Measurements from ENCODE around the gene NEMP1. TPM values are rescaled to one million over a fixed set of nuclear protein-coding genes. Genes with fewer than 3 reads are reported as not detected.

Gene NEMP1
- total and polyA plus RNA-seq, 2 of the 13 experiments (the other 11 are each of a cell fraction or from before 2014, with no cell fraction given), result 11.4 to 12.9 TPM

DNA sequence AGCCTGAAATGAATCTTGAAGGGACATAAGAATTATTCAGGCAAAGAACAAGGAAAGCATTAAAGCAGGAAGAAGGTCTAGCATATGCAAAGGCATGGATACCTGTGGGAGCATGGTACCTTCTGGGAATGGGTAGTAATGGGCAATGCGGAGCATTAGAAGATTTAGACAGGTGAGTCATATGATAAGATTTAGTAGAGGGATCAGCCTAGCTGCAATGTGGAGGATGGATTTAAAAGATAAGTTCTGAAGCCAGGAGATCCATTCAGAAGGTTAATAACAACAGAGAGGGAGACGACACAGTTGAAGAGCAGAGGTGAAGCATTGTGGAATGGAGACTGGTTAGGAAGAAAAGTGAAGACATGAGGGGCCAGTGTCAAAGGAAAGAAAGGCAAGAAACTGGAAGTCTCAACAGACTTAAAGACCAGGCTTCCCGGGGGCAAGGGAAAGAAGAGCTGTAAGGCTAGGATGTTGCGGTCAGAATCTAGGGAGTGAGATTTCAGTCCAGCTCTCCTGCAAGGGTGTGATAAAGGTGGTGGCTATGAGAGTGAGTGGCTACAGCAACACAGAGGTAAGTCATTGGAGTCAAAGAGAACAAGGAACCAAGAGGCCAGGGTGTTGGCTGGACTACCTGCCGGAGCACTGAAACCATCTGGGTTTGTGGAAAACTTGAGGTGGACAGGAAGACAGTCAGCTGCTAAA lies 38.1 kb upstream of the NEMP1 start:
- POLR2A ChIA-PET, result no interaction called here
- BruUV-seq (replicated peaks), result no TSS peak
- Histone ChIP-seq H3K9ac (ENCODE audit: insufficient read depth, low read depth, low read length) (no peak overlapping the region), H3K4me1 (ENCODE audit: insufficient read depth, low read length) (peaks cover 18% of the 10 kb centered on the region), H3K4me3 (replicated peaks in 1 of 3; ENCODE audit: insufficient read depth in 1 of 3, low read depth in 2 of 3, low read length in 3 of 3) (no peak overlapping the region), H3K27me3 (ENCODE audit: control insufficient read depth in 1 of 2, insufficient read depth in 2 of 2, low read length in 2 of 2) (no peaks in the 10 kb centered on the region), H3K4me2 (ENCODE audit: low read depth, low read length) (no peak overlapping the region), H4K20me1 (ENCODE audit: insufficient read depth, low read length) (no peaks in the 10 kb centered on the region), H3K36me3 (replicated peaks in 1 of 2; ENCODE audit: control insufficient read depth in 1 of 2, insufficient read depth in 2 of 2, low read length in 2 of 2) (no peaks in the 10 kb centered on the region), H2AFZ (ENCODE audit: low read length) (no peak overlapping the region), H3K27ac (ENCODE audit: extremely low read length, insufficient read depth, low read length) (no peak overlapping the region), H3K9me3 (ENCODE audit: low read length) (no peaks in the 10 kb centered on the region), H3K79me2 (ENCODE audit: insufficient read depth, low read length) (no peaks in the 10 kb centered on the region)
- FAIRE-seq (no peak), ATAC-seq (no peak), DNase-seq (ENCODE audit: low spot score) (no peak)
- WGBS (ENCODE audit: low lambda C conversion rate), result 74% methylated on average over 4 of the region's 5 CpGs
- CTCF ChIA-PET (ENCODE audit: low intra/inter-chr PET ratio, low total read pairs), result no interaction called here
- no peak for TF ChIP-seq SIX1 (CRISPR knock-in tag; IDR thresholded peaks at IDR 0.05; ENCODE audit: borderline replicate concordance)
- no peak for TF ChIP-seq ZNF710 (CRISPR knock-in tag; IDR thresholded peaks at IDR 0.05; ENCODE audit: borderline replicate concordance)
- TF ChIP-seq ZNF839 (CRISPR knock-in tag; IDR thresholded peaks at IDR 0.05; ENCODE audit: borderline replicate concordance), result no peak
- TF ChIP-seq SIX4 (CRISPR knock-in tag; IDR thresholded peaks at IDR 0.05), result no peak
- no peak for TF ChIP-seq USF2 (IDR thresholded peaks at IDR 0.05; ENCODE audit: low read depth, low read length)
- TF ChIP-seq USF2 (CRISPR knock-in tag; IDR thresholded peaks at IDR 0.05; ENCODE audit: borderline replicate concordance), result no peak
- no peak for TF ChIP-seq ZNF609 (CRISPR knock-in tag; IDR thresholded peaks at IDR 0.05; ENCODE audit: borderline replicate concordance)
- no peak for TF ChIP-seq ZBTB3 (CRISPR knock-in tag; IDR thresholded peaks at IDR 0.05; ENCODE audit: borderline replicate concordance, low read depth)
- no peak for TF ChIP-seq ZNF20 (CRISPR knock-in tag; IDR thresholded peaks at IDR 0.05)
- TF ChIP-seq ZBTB42 (CRISPR knock-in tag; IDR thresholded peaks at IDR 0.05), result no peak
- TF ChIP-seq SNAI1 (CRISPR knock-in tag; IDR thresholded peaks at IDR 0.05; ENCODE audit: borderline replicate concordance), result no peak
- TF ChIP-seq ETV5 (CRISPR knock-in tag; IDR thresholded peaks at IDR 0.05; ENCODE audit: borderline replicate concordance), result no peak
- no peak for TF ChIP-seq ZNF562 (CRISPR knock-in tag; IDR thresholded peaks at IDR 0.05; ENCODE audit: borderline replicate concordance)
- in situ Hi-C loops (cut with HindIII; ENCODE audit: extremely low pct_ligation_motif_present, low pct_unique_long_range_greater_than_20kb) (no loop called here), intact Hi-C loops (cut with micrococcal nuclease; ENCODE audit: unreplicated experiment) (no loop called here)

Measured in HepG2 (cell line).